ENCODE results near the gene PACS2. TPM values are rescaled to one million over a fixed set of nuclear protein-coding genes. Genes with fewer than 3 reads are reported as not detected.

PACS2 gene
- total and polyA plus RNA-seq, 2 donors (not counting 3 experiments of a cell fraction or from before 2014, with no cell fraction given) = 52.7 to 86.3 TPM

DNA sequence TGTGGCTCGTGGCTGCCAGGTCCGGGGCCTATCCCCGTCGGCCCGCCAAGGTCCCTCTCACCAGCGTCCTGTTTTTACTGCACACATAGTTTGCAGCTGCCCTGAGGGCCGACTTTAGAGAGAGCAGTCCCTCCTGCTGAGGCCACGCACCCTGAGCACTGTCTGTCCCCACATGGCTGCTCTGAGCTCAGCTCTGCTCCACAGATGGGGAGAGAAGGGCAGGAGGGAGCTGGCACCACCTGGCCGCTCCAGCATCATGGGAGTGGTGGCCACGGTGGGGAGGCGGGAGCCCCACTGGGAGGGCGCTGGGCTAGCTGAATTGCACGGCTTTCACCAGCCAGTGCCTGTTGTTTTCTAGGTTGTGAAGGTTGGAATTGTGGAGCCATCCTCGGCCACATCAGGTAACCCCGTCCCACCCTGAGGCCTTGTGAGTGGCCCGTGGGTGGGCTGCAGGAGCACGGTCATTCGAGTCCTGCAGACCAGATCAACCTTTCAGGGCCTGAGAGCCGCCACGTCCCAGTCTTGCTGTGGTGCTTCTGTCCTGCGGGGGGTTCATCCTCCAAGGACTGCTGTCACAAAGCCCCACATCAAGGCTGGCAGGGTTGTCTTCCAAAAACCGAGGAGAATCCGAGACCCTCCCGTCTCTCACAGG is 76.4 kb downstream of the PACS2 start:
- dilution Hi-C loops (cut with MboI; ENCODE audit: extremely low pct_ligation_motif_present, low sequenced_read_pairs) (no loop called here), intact Hi-C loops (cut with micrococcal nuclease) (no loop called here)
- POLR2A ChIA-PET = no interaction called here
- no peaks in the 10 kb centered on the region for H3K79me2 ChIP-seq (ENCODE audit: control insufficient read depth, insufficient read depth, low read length)
- H4K20me1 ChIP-seq (replicated peaks; ENCODE audit: control insufficient read depth, extremely low read depth, insufficient read depth, low read length) = no peaks in the 10 kb centered on the region
- peaks cover 0 to 2% of the 10 kb centered on the region in 2 experiments for H3K36me3 ChIP-seq (ENCODE audit: control insufficient read depth in 2 of 2, extremely low read depth in 1 of 2, insufficient read depth in 2 of 2, low read length in 2 of 2)
- no peak overlapping the region for H3K27ac ChIP-seq (ENCODE audit: insufficient read depth, low read depth, low read length)
- H3K4me3 ChIP-seq (replicated peaks in 1 of 3; ENCODE audit: insufficient read depth in 1 of 3, low read depth in 1 of 3, low read length in 3 of 3) = no peak overlapping the region
- no peak overlapping the region for H2AFZ ChIP-seq (ENCODE audit: low read depth, low read length)
- FAIRE-seq = no peak
- no peaks in the 10 kb centered on the region for H3K9me1 ChIP-seq (replicated peaks; ENCODE audit: control insufficient read depth, extremely low read depth, insufficient read depth, low read length)
- TF ChIP-seq GATA2 (IDR thresholded peaks at IDR 0.05; ENCODE audit: insufficient read depth, insufficient read length, low read depth, low read length) (no peak), POLR2AphosphoS5 (IDR thresholded peaks at IDR 0.05; ENCODE audit: insufficient read depth, low read depth, low read length) (no peak), POLR2A (IDR thresholded peaks at IDR 0.05; ENCODE audit: low read depth, low read length) (no peak)
- TF ChIP-seq, protein P1, sequence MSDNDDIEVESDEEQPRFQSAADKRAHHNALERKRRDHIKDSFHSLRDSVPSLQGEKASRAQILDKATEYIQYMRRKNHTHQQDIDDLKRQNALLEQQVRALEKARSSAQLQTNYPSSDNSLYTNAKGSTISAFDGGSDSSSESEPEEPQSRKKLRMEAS (IDR thresholded peaks at IDR 0.05; ENCODE audit: insufficient read depth, insufficient read length) = no peak
- no peaks in the 10 kb centered on the region for H3K9me3 ChIP-seq (replicated peaks; ENCODE audit: control insufficient read depth, insufficient read depth, low read length)
- no TSS peak for BruUV-seq (replicated peaks)
- H3K4me1 ChIP-seq (ENCODE audit: control insufficient read depth, extremely low read depth, insufficient read depth, low read length) = no peaks in the 10 kb centered on the region
- no peak overlapping the region for H3K4me2 ChIP-seq (ENCODE audit: insufficient read depth, low read length)
- no peak overlapping the region for H3K9ac ChIP-seq (replicated peaks; ENCODE audit: extremely low read depth, insufficient read depth, low read length)
- CTCF ChIA-PET = interaction anchor here (0.8 kb wide), 1 partner anchor 39 kb away, joined by 3 read pairs; no protein-coding TSS in a partner anchor
- no peaks in the 10 kb centered on the region for H3K27me3 ChIP-seq (ENCODE audit: control insufficient read depth in 2 of 2, insufficient read depth in 2 of 2, low read length in 2 of 2)
- no peak for DNase-seq (ENCODE audit: low read depth, low spot score)

DNA sequence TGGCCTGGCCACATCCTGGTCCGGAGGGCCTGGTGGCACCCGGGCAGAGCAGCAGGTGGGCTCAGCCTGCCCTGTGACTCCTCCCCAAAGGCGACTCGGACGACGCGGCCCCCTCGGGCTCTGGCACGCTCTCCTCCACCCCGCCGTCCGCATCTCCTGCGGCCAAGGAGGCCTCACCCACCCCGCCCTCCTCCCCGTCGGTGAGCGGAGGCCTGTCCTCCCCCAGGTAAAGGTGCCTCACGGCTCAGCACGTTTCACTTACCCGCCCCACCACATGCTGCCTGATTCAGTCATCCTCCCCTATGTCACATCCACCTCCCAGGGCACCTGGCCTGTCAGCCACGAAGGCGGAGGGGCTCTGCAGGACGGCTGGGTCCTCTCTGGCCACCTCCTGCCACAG is 77.0 kb downstream of the PACS2 start:
- no peak for TF ChIP-seq POLR2AphosphoS5 (IDR thresholded peaks at IDR 0.05; ENCODE audit: insufficient read depth, low read depth, low read length)
- no peak for TF ChIP-seq EZH2 (IDR thresholded peaks at IDR 0.05; ENCODE audit: borderline replicate concordance, low read depth, low read length, severe bottlenecking)
- no peak for TF ChIP-seq JUN (IDR thresholded peaks at IDR 0.05; ENCODE audit: borderline replicate concordance, insufficient read depth, insufficient read length, low read depth)
- TF ChIP-seq POLR2A (IDR thresholded peaks at IDR 0.05; ENCODE audit: low read depth, low read length) = no peak
- no peak for TF ChIP-seq MYC (IDR thresholded peaks at IDR 0.05; ENCODE audit: low read depth, low read length)
- TF ChIP-seq GATA2 (IDR thresholded peaks at IDR 0.05; ENCODE audit: insufficient read depth, insufficient read length, low read depth, low read length) = no peak
- FAIRE-seq (no peak), DNase-seq (ENCODE audit: low read depth, low spot score) (no peak)
- peaks cover under 1% of the 10 kb centered on the region for H3K4me1 ChIP-seq (ENCODE audit: control insufficient read depth, extremely low read depth, insufficient read depth, low read length)
- intact Hi-C loops (cut with micrococcal nuclease) (no loop called here), dilution Hi-C loops (cut with MboI; ENCODE audit: extremely low pct_ligation_motif_present, low sequenced_read_pairs) (no loop called here)
- H3K36me3 ChIP-seq (ENCODE audit: control insufficient read depth in 2 of 2, extremely low read depth in 1 of 2, insufficient read depth in 2 of 2, low read length in 2 of 2) = peaks cover 0 to 2% of the 10 kb centered on the region in 2 experiments
- BruUV-seq (replicated peaks) = no TSS peak
- no peaks in the 10 kb centered on the region for H3K9me1 ChIP-seq (replicated peaks; ENCODE audit: control insufficient read depth, extremely low read depth, insufficient read depth, low read length)
- H3K4me2 ChIP-seq (ENCODE audit: insufficient read depth, low read length) = no peak overlapping the region
- H3K4me3 ChIP-seq (replicated peaks in 1 of 3; ENCODE audit: insufficient read depth in 1 of 3, low read depth in 1 of 3, low read length in 3 of 3) = no peak overlapping the region
- ChIA-PET POLR2A (no interaction called here), CTCF (no interaction called here)
- H2AFZ ChIP-seq (ENCODE audit: low read depth, low read length) = no peak overlapping the region
- no peak overlapping the region for H3K27ac ChIP-seq (ENCODE audit: insufficient read depth, low read depth, low read length)
- no peaks in the 10 kb centered on the region for H3K27me3 ChIP-seq (ENCODE audit: control insufficient read depth in 2 of 2, insufficient read depth in 2 of 2, low read length in 2 of 2)
- H3K9ac ChIP-seq (replicated peaks; ENCODE audit: extremely low read depth, insufficient read depth, low read length) = no peak overlapping the region
- H3K9me3 ChIP-seq (replicated peaks; ENCODE audit: control insufficient read depth, insufficient read depth, low read length) = no peaks in the 10 kb centered on the region
- H3K79me2 ChIP-seq (ENCODE audit: control insufficient read depth, insufficient read depth, low read length) = no peaks in the 10 kb centered on the region
- H4K20me1 ChIP-seq (replicated peaks; ENCODE audit: control insufficient read depth, extremely low read depth, insufficient read depth, low read length) = no peaks in the 10 kb centered on the region
